ENCODE data around the gene PRR16.

GRCh38 chr5:120539471-120539870, 75.4 kb downstream of the PRR16 start:
- TF ChIP-seq POLR2A (IDR thresholded peaks at IDR 0.05) (no peak), CTCF (IDR thresholded peaks at IDR 0.05) (no peak), POLR2AphosphoS5 (IDR thresholded peaks at IDR 0.05) (no peak)
